OCI-LY7 (cell line): ENCODE measurements around the gene SEMA6B. TPM values are rescaled to one million over a fixed set of nuclear protein-coding genes. Genes with fewer than 3 reads are reported as not detected.
A peak's percentile ranks its signal among the peaks of the same experiment; 100 is the strongest.

Experiments
- BruUV-seq: library from RNA; stranded (reverse); fragments of 400-500 nt; replicated peaks from 2 replicates; lab custom pipeline; 2021; lab: Mats Ljungman, UMichigan
- CTCF ChIA-PET: fragments of 300-600 bp; sonication (Branson Sonifier 250); formaldehyde crosslinking; loops from one replicate; lab custom pipeline; 2022; ENCODE audit warnings: antibody characterized with exemption; ENCODE audit not compliant: unreplicated experiment; lab: Charles Lee
- POLR2A ChIA-PET: fragments of 300-600 bp; sonication (Branson Sonifier 250); formaldehyde crosslinking; loops from one replicate; lab custom pipeline; 2022; ENCODE audit warnings: antibody characterized with exemption; lab: Charles Lee
- DNase-seq: peaks from one replicate; pipeline ENCODE4 v3.0.0-alpha.2; 2015; ENCODE audit warnings: low spot score
- H2AFZ ChIP-seq: fragments of 200-600 bp; sonication (generic), shearing (Covaris generic); 2 replicates; pipeline ENCODE4 v1.6.1; 2014; ENCODE audit warnings: mild to moderate bottlenecking, antibody characterized with exemption, low read length, moderate library complexity
- H3K27ac ChIP-seq: fragments of 200-600 bp; sonication (generic); 2 replicates; pipeline ENCODE4 v1.5.1; 2014; ENCODE audit warnings: mixed run types, low read depth, mild to moderate bottlenecking, moderate library complexity, low read length, inconsistent platforms; ENCODE audit not compliant: poor library complexity, severe bottlenecking
- H3K36me3 ChIP-seq: fragments of 200-600 bp; sonication (generic); 2 replicates; pipeline ENCODE4 v1.6.1; 2014; ENCODE audit warnings: mild to moderate bottlenecking, antibody characterized with exemption, low read length, moderate library complexity, mixed read lengths; ENCODE audit not compliant: insufficient read depth
- H3K4me1 ChIP-seq: fragments of 200-600 bp; sonication (generic); 2 replicates; pipeline ENCODE4 v1.5.1; 2014; ENCODE audit warnings: mild to moderate bottlenecking, low read length; ENCODE audit not compliant: insufficient read depth, poor library complexity, severe bottlenecking
- H3K4me2 ChIP-seq: fragments of 200-600 bp; sonication (generic); 2 replicates; pipeline ENCODE4 v1.6.1; 2014; ENCODE audit warnings: mild to moderate bottlenecking, low read length
- H3K4me3 ChIP-seq: fragments of 200-600 bp; sonication (generic); 2 replicates; pipeline ENCODE4 v1.5.1; 2014; ENCODE audit warnings: mild to moderate bottlenecking, low read depth, low read length; ENCODE audit not compliant: poor library complexity, severe bottlenecking
- H3K79me2 ChIP-seq: fragments of 200-600 bp; sonication (generic); 2 replicates; pipeline ENCODE4 v1.6.1; 2016; ENCODE audit warnings: low read depth, mild to moderate bottlenecking, low read length, moderate library complexity, mixed read lengths; ENCODE audit not compliant: insufficient read depth
- H3K9me2 ChIP-seq: fragments of 200-600 bp; sonication (generic); 2 replicates; pipeline ENCODE4 v1.6.1; 2016; ENCODE audit warnings: mild to moderate bottlenecking, low read length, mixed read lengths; ENCODE audit not compliant: insufficient read depth
- H3K9me3 ChIP-seq: fragments of 200-600 bp; sonication (generic); 2 replicates; pipeline ENCODE4 v1.6.1; 2014; ENCODE audit warnings: mild to moderate bottlenecking, mixed run types, low read length, mixed read lengths
- H4K20me1 ChIP-seq: fragments of 200-600 bp; sonication (generic); 2 replicates; pipeline ENCODE4 v1.6.1; 2014; ENCODE audit warnings: mild to moderate bottlenecking, antibody characterized with exemption, low read length, moderate library complexity, mixed read lengths; ENCODE audit not compliant: insufficient read depth
- EZH2phosphoT487 ChIP-seq: fragments of 200-600 bp; sonication (generic); IDR thresholded peaks from 2 replicates; pipeline ENCODE4 v1.6.1; 2018; ENCODE audit warnings: low read depth, borderline replicate concordance, mild to moderate bottlenecking, mixed run types, antibody characterized with exemption, low read length, moderate library complexity, mixed read lengths
- intact Hi-C: fragments of 100-400 bp; cut with micrococcal nuclease; formaldehyde crosslinking; loops from one replicate; pipeline ENCODE4 v1.10.0; 2022; ENCODE audit not compliant: unreplicated experiment
- total RNA-seq, 2 experiments: library from RNA; depleted of rRNA in 1 of 2; stranded (reverse); fragments of >200 nt in 1 of 2; shearing (Covaris generic) in 1 of 2; gene quantifications; 2 replicates each; pipeline ENCODE4 v1.2.3, GENCODE V29; 2014 to 2022
- TF ChIP-seq, protein P1 (sequence below): fragments of 200-600 bp; sonication (generic); conservative IDR thresholded peaks from 2 replicates; pipeline ENCODE4 v1.5.1; 2014; ENCODE audit warnings: mild to moderate bottlenecking, antibody characterized with exemption, low read length, moderate library complexity, mixed read lengths

Gene SEMA6B
- total RNA-seq, 2 experiments from 2014 or later: not detected

DNA sequence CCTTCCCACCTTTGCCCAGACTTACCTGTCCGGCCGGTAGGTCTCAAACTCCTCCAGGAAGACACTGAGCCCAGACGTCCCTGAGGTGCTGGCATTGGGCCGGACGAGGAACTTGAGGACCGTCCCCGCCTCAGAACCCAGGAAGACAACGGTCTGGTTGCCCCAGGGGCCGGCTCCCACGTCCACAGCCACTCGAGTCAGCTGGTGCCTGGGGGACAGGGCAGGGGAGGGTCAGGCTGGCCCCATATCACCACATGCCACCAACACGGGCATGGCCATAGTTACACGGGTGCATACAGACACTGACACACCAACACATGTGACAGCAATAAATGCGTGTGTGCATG, 11.3 kb downstream of the SEMA6B start:
- no peak overlapping the region for H2AFZ ChIP-seq
- intact Hi-C loops: no loop called here
- POLR2A ChIA-PET: no interaction called here
- no peaks in the 10 kb centered on the region for H3K4me1 ChIP-seq
- TF ChIP-seq, protein P1, sequence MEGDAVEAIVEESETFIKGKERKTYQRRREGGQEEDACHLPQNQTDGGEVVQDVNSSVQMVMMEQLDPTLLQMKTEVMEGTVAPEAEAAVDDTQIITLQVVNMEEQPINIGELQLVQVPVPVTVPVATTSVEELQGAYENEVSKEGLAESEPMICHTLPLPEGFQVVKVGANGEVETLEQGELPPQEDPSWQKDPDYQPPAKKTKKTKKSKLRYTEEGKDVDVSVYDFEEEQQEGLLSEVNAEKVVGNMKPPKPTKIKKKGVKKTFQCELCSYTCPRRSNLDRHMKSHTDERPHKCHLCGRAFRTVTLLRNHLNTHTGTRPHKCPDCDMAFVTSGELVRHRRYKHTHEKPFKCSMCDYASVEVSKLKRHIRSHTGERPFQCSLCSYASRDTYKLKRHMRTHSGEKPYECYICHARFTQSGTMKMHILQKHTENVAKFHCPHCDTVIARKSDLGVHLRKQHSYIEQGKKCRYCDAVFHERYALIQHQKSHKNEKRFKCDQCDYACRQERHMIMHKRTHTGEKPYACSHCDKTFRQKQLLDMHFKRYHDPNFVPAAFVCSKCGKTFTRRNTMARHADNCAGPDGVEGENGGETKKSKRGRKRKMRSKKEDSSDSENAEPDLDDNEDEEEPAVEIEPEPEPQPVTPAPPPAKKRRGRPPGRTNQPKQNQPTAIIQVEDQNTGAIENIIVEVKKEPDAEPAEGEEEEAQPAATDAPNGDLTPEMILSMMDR: no peak
- TF ChIP-seq EZH2phosphoT487: no peak
- no peaks in the 10 kb centered on the region for H4K20me1 ChIP-seq
- no TSS peak for BruUV-seq
- H3K36me3 ChIP-seq: no peaks in the 10 kb centered on the region
- H3K9me2 ChIP-seq: no peaks in the 10 kb centered on the region
- H3K27ac ChIP-seq: no peak overlapping the region
- no peak overlapping the region for H3K4me2 ChIP-seq
- CTCF ChIA-PET: no interaction called here
- no peaks in the 10 kb centered on the region for H3K9me3 ChIP-seq
- H3K4me3 ChIP-seq: no peak overlapping the region
- no peak for DNase-seq
- no peaks in the 10 kb centered on the region for H3K79me2 ChIP-seq

DNA sequence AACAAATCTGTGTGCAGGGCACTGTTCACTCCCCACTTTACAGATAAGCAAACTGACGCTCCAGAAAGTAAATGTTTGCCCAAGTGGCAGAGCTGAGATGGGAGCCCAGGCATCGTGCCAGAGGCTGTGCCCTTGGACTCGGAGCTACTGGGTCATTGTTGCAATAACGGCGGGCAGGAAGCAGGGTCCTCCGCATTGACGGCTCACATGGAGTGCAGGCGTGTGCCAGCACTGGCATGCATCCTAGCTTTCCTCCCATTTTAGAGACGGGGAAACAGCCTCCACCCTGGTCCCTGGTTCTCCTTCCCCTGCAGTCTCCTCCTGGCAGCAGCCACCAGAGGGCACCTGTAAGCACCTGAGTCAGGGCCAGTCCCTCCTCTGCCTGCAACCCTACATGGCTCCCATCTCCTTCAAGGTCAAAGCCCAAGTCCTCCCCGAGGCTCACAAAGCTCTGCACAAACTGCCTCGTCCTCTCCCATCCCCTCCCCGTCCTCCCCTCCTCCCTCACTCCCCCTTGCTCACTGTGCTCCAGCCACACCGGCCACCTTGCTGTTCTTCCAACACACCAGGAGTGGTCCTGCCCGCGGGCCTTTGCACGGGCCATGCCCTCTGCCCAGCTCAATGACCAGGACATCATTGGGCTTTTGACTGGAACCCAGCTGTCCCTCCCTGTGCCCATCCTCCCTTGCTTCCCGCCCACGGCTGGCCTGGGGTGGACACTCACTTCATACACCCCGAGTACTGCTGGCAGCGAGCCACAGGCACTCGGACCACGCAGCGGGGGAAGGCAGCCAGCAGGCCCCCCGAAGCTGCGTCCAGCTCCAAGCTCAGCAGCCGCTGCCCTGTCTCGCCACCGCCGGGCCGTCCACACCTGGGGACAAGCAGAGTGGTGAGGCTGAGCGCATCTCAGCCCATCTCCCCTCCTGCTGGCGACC, 11.9 kb downstream of the SEMA6B start:
- CTCF ChIA-PET: interaction anchor here (0.7 kb wide), 1 partner anchor 18 kb away, joined by 3 read pairs; no protein-coding TSS in a partner anchor
- Histone ChIP-seq H3K9me3 (no peaks in the 10 kb centered on the region), H2AFZ (no peak overlapping the region), H3K4me2 (no peak overlapping the region), H3K9me2 (no peaks in the 10 kb centered on the region), H3K36me3 (no peaks in the 10 kb centered on the region), H3K27ac (no peak overlapping the region), H3K4me1 (no peaks in the 10 kb centered on the region), H4K20me1 (no peaks in the 10 kb centered on the region), H3K79me2 (no peaks in the 10 kb centered on the region), H3K4me3 (no peak overlapping the region)
- intact Hi-C loops: no loop called here
- DNase-seq: peak; percentile 28
- BruUV-seq: no TSS peak
- POLR2A ChIA-PET: no interaction called here
- no peak for TF ChIP-seq EZH2phosphoT487
- TF ChIP-seq, protein P1: peak; percentile 67
